ENCODE data around the gene ASB7.

DNA sequence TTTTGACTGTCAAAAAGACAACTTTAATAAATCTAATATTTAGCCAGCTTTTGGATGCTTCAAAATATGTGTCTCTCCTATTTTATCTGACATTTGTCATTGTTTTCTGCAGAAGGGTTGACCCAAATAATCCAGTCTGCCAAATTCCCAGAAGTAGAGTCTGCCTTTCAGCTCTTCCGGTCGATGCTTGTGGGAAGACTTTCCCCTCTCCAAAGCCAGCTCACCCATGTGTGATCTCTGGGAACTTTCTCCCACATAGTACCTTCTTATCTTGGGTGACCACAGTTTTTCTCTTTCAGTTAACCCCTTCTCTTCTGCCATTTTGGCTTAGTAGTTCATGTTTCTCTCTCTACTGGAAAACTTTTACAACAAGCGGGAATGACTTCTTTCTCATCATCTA lies 94.1 kb downstream of the ASB7 start:
- TF ChIP-seq, protein P1, sequence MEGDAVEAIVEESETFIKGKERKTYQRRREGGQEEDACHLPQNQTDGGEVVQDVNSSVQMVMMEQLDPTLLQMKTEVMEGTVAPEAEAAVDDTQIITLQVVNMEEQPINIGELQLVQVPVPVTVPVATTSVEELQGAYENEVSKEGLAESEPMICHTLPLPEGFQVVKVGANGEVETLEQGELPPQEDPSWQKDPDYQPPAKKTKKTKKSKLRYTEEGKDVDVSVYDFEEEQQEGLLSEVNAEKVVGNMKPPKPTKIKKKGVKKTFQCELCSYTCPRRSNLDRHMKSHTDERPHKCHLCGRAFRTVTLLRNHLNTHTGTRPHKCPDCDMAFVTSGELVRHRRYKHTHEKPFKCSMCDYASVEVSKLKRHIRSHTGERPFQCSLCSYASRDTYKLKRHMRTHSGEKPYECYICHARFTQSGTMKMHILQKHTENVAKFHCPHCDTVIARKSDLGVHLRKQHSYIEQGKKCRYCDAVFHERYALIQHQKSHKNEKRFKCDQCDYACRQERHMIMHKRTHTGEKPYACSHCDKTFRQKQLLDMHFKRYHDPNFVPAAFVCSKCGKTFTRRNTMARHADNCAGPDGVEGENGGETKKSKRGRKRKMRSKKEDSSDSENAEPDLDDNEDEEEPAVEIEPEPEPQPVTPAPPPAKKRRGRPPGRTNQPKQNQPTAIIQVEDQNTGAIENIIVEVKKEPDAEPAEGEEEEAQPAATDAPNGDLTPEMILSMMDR (IDR thresholded peaks at IDR 0.05), result no peak
- TF ChIP-seq POLR2A (IDR thresholded peaks at IDR 0.05), result no peak
